HG03095 (cell line): Measurements from ENCODE around the gene DNAH3.
"Not testable (repeated sequence)": the region's sequence is repeated elsewhere in the genome, so short reads cannot be mapped to it uniquely, and the experiment has no call there.

ENCODE experiments used
- ATAC-seq: cut with Tn5 transposase; IDR thresholded peaks from one replicate; pipeline ENCODE4 v1.9.1; 2021; ENCODE audit warnings: moderate library complexity; ENCODE audit not compliant: unreplicated experiment

Gene DNAH3

GRCh38 chr16:21130811-21131210, 19.8 kb downstream of the DNAH3 start:
- no peak for ATAC-seq

- ATAC-seq = no peak
These were observed 21.7 kb downstream of the DNAH3 start for GRCh38 chr16:21128991-21129390.

GRCh38 chr16:21126518-21126917, 24.1 kb downstream of the DNAH3 start:
- ATAC-seq = no peak

- no peak for ATAC-seq
These were observed 25.5 kb downstream of the DNAH3 start for GRCh38 chr16:21125191-21125590.

GRCh38 chr16:21120976-21121520, 29.6 kb downstream of the DNAH3 start:
- ATAC-seq = no peak

- ATAC-seq = no peak
These were observed 33.1 kb downstream of the DNAH3 start for GRCh38 chr16:21117567-21117966.

- ATAC-seq = no peak
These were observed 34.4 kb downstream of the DNAH3 start for GRCh38 chr16:21116148-21116693.

GRCh38 chr16:21115551-21115950, 35.1 kb downstream of the DNAH3 start:
- not testable (repeated sequence) for ATAC-seq

GRCh38 chr16:21103941-21104860, 46.4 kb downstream of the DNAH3 start:
- no peak for ATAC-seq

- no peak for ATAC-seq
These were observed 48.8 kb downstream of the DNAH3 start for GRCh38 chr16:21101631-21102420.

- ATAC-seq = no peak
These were observed 50.2 kb downstream of the DNAH3 start for GRCh38 chr16:21100447-21100846.

- no peak for ATAC-seq
These were observed 53.5 kb downstream of the DNAH3 start for GRCh38 chr16:21097151-21097550.

- ATAC-seq = not testable (repeated sequence)
These were observed 55.9 kb downstream of the DNAH3 start for GRCh38 chr16:21094719-21095118.

GRCh38 chr16:21092951-21093350, 57.7 kb downstream of the DNAH3 start:
- no peak for ATAC-seq

GRCh38 chr16:21088646-21089538, 61.8 kb downstream of the DNAH3 start:
- no peak for ATAC-seq

- no peak for ATAC-seq
These were observed 62.5 kb downstream of the DNAH3 start for GRCh38 chr16:21088143-21088542.

GRCh38 chr16:21084631-21085225, 65.9 kb downstream of the DNAH3 start:
- no peak for ATAC-seq

- no peak for ATAC-seq
These were observed 66.8 kb downstream of the DNAH3 start for GRCh38 chr16:21083729-21084268.

- ATAC-seq = no peak
These were observed 69.3 kb downstream of the DNAH3 start for GRCh38 chr16:21081329-21081728.

GRCh38 chr16:21078563-21078962, 72.1 kb downstream of the DNAH3 start:
- no peak for ATAC-seq
